Trophoblast cell (in vitro differentiated cells and primary cell): ENCODE results near the gene EVL.

Source experiments
- DNase-seq, 2 donors: peaks; one replicate each; pipeline ENCODE4 v3.0.0-alpha.2; 2016
- H2AFZ ChIP-seq: 2 replicates; pipeline ENCODE4 v1.6.1; 2013; ENCODE audit warnings: low read length, moderate library complexity, mild to moderate bottlenecking; ENCODE audit not compliant: insufficient read depth, poor library complexity
- H2AK5ac ChIP-seq: 2 replicates; pipeline ENCODE4 v1.6.1; 2013; ENCODE audit warnings: mild to moderate bottlenecking, low read length
- H2BK120ac ChIP-seq: 2 replicates; pipeline ENCODE4 v1.6.1; 2013; ENCODE audit warnings: low read length, mild to moderate bottlenecking, moderate library complexity; ENCODE audit not compliant: insufficient read depth, poor library complexity
- H2BK12ac ChIP-seq: 2 replicates; pipeline ENCODE4 v1.6.1; 2013; ENCODE audit warnings: mild to moderate bottlenecking, low read length, moderate library complexity
- H2BK5ac ChIP-seq: 2 replicates; pipeline ENCODE4 v1.6.1; 2013; ENCODE audit warnings: low read length, low read depth, moderate library complexity, mild to moderate bottlenecking; ENCODE audit not compliant: poor library complexity
- H3K14ac ChIP-seq: 2 replicates; pipeline ENCODE4 v1.6.1; 2013; ENCODE audit warnings: mild to moderate bottlenecking, low read length
- H3K18ac ChIP-seq: 2 replicates; pipeline ENCODE4 v1.6.1; 2013; ENCODE audit warnings: mild to moderate bottlenecking, low read length
- H3K23ac ChIP-seq: 2 replicates; pipeline ENCODE4 v1.6.1; 2013; ENCODE audit warnings: low read length
- H3K27ac ChIP-seq: 2 replicates; pipeline ENCODE4 v1.5.1; 2013; ENCODE audit warnings: low read depth, mild to moderate bottlenecking, inconsistent platforms, low read length, moderate library complexity
- H3K27me3 ChIP-seq: 2 replicates; pipeline ENCODE4 v1.6.1; 2013; ENCODE audit warnings: inconsistent platforms, mild to moderate bottlenecking, low read length, moderate library complexity; ENCODE audit not compliant: insufficient read depth
- H3K36me3 ChIP-seq, 2 experiments: 1 replicate in 1 of 2; 2 replicates in 1 of 2; pipeline ENCODE4 v1.6.1; 2013; ENCODE audit warnings: low read length in 2 of 2, mild to moderate bottlenecking in 2 of 2, moderate library complexity in 1 of 2; ENCODE audit not compliant: insufficient read depth in 2 of 2, control insufficient read depth in 1 of 2
- H3K4ac ChIP-seq: 2 replicates; pipeline ENCODE4 v1.6.1; 2013; ENCODE audit warnings: low read depth, mild to moderate bottlenecking, low read length, moderate library complexity
- H3K4me1 ChIP-seq, 2 experiments: 1 replicate in 1 of 2; 2 replicates in 1 of 2; pipeline ENCODE4 v1.6.1; 2013; ENCODE audit warnings: low read length in 2 of 2, mild to moderate bottlenecking in 2 of 2, moderate library complexity in 1 of 2; ENCODE audit not compliant: insufficient read depth in 2 of 2, control insufficient read depth in 1 of 2
- H3K4me2 ChIP-seq: 2 replicates; pipeline ENCODE4 v1.6.1; 2013; ENCODE audit warnings: inconsistent platforms, mild to moderate bottlenecking, low read length, moderate library complexity
- H3K4me3 ChIP-seq: 2 replicates; pipeline ENCODE4 v1.5.1; 2013; ENCODE audit warnings: mild to moderate bottlenecking, low read depth, low read length, inconsistent platforms
- H3K79me1 ChIP-seq: one replicate; pipeline ENCODE4 v1.6.1; 2013; ENCODE audit warnings: low read length
- H3K79me2 ChIP-seq: 2 replicates; pipeline ENCODE4 v1.6.1; 2013; ENCODE audit warnings: low read length, mild to moderate bottlenecking; ENCODE audit not compliant: control insufficient read depth, insufficient read depth, poor library complexity
- H3K9ac ChIP-seq: 2 replicates; pipeline ENCODE4 v1.6.1; 2013; ENCODE audit warnings: mild to moderate bottlenecking, low read length
- H3K9me3 ChIP-seq: 2 replicates; pipeline ENCODE4 v1.6.1; 2013; ENCODE audit warnings: low read depth, mild to moderate bottlenecking, control low read depth, inconsistent platforms, low read length; ENCODE audit not compliant: insufficient read depth
- H4K12ac ChIP-seq: 2 replicates; pipeline ENCODE4 v1.6.1; 2013; ENCODE audit warnings: low read depth, mild to moderate bottlenecking, low read length, moderate library complexity
- H4K8ac ChIP-seq: 2 replicates; pipeline ENCODE4 v1.6.1; 2013; ENCODE audit warnings: low read depth, mild to moderate bottlenecking, low read length, moderate library complexity
- H4K91ac ChIP-seq: one replicate; pipeline ENCODE4 v1.6.1; 2013; ENCODE audit warnings: low read depth, mild to moderate bottlenecking, low read length, moderate library complexity
- WGBS: extraction: QIAGEN DNeasy Blood & Tissue Kit; methylation state at CpG from one replicate; pipeline ENCODE4 v1.1.7; 2013; ENCODE audit warnings: missing lambda C conversion rate; ENCODE audit not compliant: insufficient read length, insufficient coverage; ENCODE audit errors: extremely low coverage; 5-methylcytosine and 5-hydroxymethylcytosine counted together

Gene EVL

GRCh38 chr14:100131181-100131580 lies 66.0 kb downstream of the EVL start:
- Histone ChIP-seq H3K27ac (no peak overlapping the region), H3K9me3 (peaks cover 2% of the 10 kb centered on the region), H3K14ac (no peak overlapping the region), H3K18ac (no peak overlapping the region), H2BK12ac (no peak overlapping the region), H3K4me2 (no peak overlapping the region), H3K79me1 (no peaks in the 10 kb centered on the region), H3K9ac (no peak overlapping the region), H2BK120ac (no peak overlapping the region), H3K79me2 (no peaks in the 10 kb centered on the region), H4K91ac (no peak overlapping the region), H3K36me3 (peaks cover 12 to 15% of the 10 kb centered on the region in 2 experiments), H2BK5ac (no peak overlapping the region), H3K4me3 (no peak overlapping the region), H2AK5ac (no peak overlapping the region), H2AFZ (no peak overlapping the region), H4K8ac (no peak overlapping the region), H3K27me3 (no peaks in the 10 kb centered on the region), H4K12ac (no peak overlapping the region), H3K4me1 (peaks cover 5 to 7% of the 10 kb centered on the region in 2 experiments), H3K23ac (no peak overlapping the region), H3K4ac (no peak overlapping the region)
- DNase-seq, result no peak
- no CpG with 5 or more reads among the region's 6 CpGs for WGBS

- Histone ChIP-seq H3K79me1 (no peaks in the 10 kb centered on the region), H3K4me3 (no peak overlapping the region), H2AK5ac (no peak overlapping the region), H3K27me3 (no peaks in the 10 kb centered on the region), H2AFZ (no peak overlapping the region), H3K23ac (no peak overlapping the region), H3K4me1 (peaks cover 5 to 7% of the 10 kb centered on the region in 2 experiments), H3K4me2 (no peak overlapping the region), H3K27ac (no peak overlapping the region), H3K9me3 (peaks cover 1% of the 10 kb centered on the region), H2BK120ac (no peak overlapping the region), H3K14ac (no peak overlapping the region), H3K79me2 (no peaks in the 10 kb centered on the region), H4K12ac (no peak overlapping the region), H2BK12ac (no peak overlapping the region), H3K18ac (no peak overlapping the region), H3K36me3 (peaks cover 10 to 11% of the 10 kb centered on the region in 2 experiments), H2BK5ac (no peak overlapping the region), H3K9ac (no peak overlapping the region), H4K8ac (no peak overlapping the region), H4K91ac (no peak overlapping the region), H3K4ac (no peak overlapping the region)
- no CpG with 5 or more reads among the region's 25 CpGs for WGBS
- no peak for DNase-seq
Measured at GRCh38 chr14:100132161-100132902, 67.1 kb downstream of the EVL start.

GRCh38 chr14:100132903-100133510 lies 67.8 kb downstream of the EVL start:
- Histone ChIP-seq H3K4ac (no peak overlapping the region), H3K27me3 (no peaks in the 10 kb centered on the region), H3K4me3 (no peak overlapping the region), H3K27ac (no peak overlapping the region), H2AK5ac (no peak overlapping the region), H3K23ac (no peak overlapping the region), H4K12ac (no peak overlapping the region), H3K18ac (no peak overlapping the region), H3K79me1 (no peaks in the 10 kb centered on the region), H2BK12ac (no peak overlapping the region), H2AFZ (no peak overlapping the region), H3K4me2 (no peak overlapping the region), H3K9ac (no peak overlapping the region), H3K9me3 (no peaks in the 10 kb centered on the region), H3K14ac (no peak overlapping the region), H3K4me1 (peaks cover 5 to 7% of the 10 kb centered on the region in 2 experiments), H2BK5ac (no peak overlapping the region), H3K79me2 (no peaks in the 10 kb centered on the region), H3K36me3 (peaks cover 8 to 16% of the 10 kb centered on the region in 2 experiments), H4K91ac (no peak overlapping the region), H2BK120ac (no peak overlapping the region), H4K8ac (no peak overlapping the region)
- WGBS, result no CpG with 5 or more reads among the region's 12 CpGs
- no peak for DNase-seq

GRCh38 chr14:100134586-100134985 lies 69.4 kb downstream of the EVL start:
- H3K18ac ChIP-seq, result no peak overlapping the region
- peaks cover 0 to 3% of the 10 kb centered on the region in 2 experiments for H3K4me1 ChIP-seq
- H4K91ac ChIP-seq, result no peak overlapping the region
- H2AK5ac ChIP-seq, result no peak overlapping the region
- DNase-seq, result no peak
- no peaks in the 10 kb centered on the region for H3K79me2 ChIP-seq
- H3K23ac ChIP-seq, result no peak overlapping the region
- H3K27me3 ChIP-seq, result no peaks in the 10 kb centered on the region
- no peak overlapping the region for H3K27ac ChIP-seq
- H3K9ac ChIP-seq, result no peak overlapping the region
- no peak overlapping the region for H2AFZ ChIP-seq
- H3K9me3 ChIP-seq, result no peaks in the 10 kb centered on the region
- no peak overlapping the region for H3K4me2 ChIP-seq
- H3K4ac ChIP-seq, result no peak overlapping the region
- no peak overlapping the region for H3K14ac ChIP-seq
- no peak overlapping the region for H2BK5ac ChIP-seq
- H3K36me3 ChIP-seq, result peaks cover 8 to 16% of the 10 kb centered on the region in 2 experiments
- H3K4me3 ChIP-seq, result no peak overlapping the region
- no peak overlapping the region for H2BK120ac ChIP-seq
- H4K12ac ChIP-seq, result no peak overlapping the region
- H2BK12ac ChIP-seq, result no peak overlapping the region
- no peak overlapping the region for H4K8ac ChIP-seq
- WGBS, result no CpG with 5 or more reads among the region's 8 CpGs
- no peaks in the 10 kb centered on the region for H3K79me1 ChIP-seq
